NCI-H345 treated with DMSO at 0.1 percent for 48 hours (cell line): ENCODE measurements around the gene DENND2A.
"Not testable (repeated sequence)": the region's sequence is repeated elsewhere in the genome, so short reads cannot be mapped to it uniquely, and the experiment has no call there.

Source experiments
- DNase-seq: peaks from one replicate; lab custom pipeline; 2025; ENCODE audit not compliant: unreplicated experiment; lab: John Stamatoyannopoulos, UW

The DENND2A gene

DNA sequence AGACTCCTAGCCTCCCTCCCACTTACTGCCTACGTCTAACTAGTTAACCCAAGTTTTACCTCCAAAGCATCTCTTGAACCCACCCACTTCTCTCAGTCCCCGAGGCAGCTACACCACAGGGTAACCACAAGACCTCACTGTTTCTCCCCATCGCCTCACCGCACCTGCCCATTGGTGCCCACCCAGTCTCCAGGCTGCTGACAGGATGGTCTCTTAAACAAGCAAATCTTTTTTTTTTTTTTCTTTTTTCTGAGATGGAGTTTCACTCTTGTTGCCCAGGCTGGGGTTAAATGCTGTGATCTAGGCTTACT, 47.0 kb downstream of the DENND2A start:
- DNase-seq, result no peak

DNA sequence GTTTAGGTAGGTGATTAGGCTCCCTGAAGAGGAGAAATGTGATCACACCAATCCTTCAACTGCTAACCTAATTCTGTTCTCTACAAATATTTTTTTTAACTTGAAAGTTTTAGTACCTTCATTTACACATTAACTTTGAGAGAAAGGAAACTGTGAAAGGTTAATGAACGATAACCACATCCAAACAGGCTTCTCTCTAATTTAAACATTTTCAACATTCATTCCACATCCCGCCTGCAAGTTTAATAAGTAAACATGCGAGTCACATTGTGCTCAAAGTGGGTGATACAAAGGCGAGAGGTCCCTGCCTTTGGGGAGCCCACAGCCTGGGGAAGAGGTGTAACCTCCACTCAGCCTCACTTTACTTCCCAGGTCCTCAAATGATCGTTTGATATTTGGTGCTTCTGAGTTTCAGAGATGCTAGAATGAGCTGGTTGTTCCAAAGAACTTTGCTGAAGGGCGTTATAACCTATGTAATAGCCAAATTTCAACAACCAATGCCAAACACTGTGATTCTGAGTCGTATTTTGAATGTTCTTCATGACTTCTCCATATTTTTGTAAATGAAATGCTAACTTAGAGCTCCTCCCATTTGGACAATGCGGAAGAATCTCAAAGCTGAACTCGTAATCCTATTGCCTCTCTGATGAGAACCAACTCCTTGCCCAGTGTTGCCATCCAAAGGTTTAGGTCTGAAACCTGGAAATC, 47.5 kb downstream of the DENND2A start:
- no peak for DNase-seq

DNA sequence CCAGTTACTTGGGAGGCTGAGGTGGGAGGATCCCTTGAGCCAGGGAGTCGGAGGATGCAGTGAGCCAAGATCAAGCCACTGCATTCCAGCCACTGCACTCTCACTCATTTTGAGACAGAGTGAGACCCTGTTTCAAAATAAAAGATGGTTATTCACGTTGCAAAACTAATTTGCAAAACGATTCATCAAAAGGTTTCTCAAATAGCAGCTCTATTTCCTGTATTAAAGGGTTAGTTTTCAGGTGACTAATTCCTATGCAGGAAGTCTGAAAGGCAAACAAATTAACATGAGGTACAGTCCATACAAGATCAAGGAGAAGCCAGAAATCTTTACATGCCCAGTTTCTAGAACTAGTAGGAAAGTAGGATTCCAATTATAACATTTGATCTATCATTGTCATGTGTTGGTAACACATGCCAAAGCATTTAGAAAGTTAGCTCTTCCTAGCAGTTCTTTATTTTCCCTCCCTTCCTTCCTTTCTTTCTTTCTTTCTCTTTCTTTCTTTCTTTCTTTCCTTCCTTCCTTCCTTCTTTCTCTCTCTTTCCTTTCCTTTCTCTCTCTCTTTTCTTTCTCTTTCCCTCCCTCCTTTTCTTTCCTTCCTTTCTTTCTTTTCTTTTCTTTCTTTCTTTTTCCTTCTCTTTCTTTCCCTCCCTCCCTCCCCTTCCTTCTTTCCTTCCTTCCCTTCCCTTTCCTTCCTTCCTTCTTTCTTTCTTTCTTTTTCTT, 49.3 kb downstream of the DENND2A start:
- DNase-seq, result no peak

DNA sequence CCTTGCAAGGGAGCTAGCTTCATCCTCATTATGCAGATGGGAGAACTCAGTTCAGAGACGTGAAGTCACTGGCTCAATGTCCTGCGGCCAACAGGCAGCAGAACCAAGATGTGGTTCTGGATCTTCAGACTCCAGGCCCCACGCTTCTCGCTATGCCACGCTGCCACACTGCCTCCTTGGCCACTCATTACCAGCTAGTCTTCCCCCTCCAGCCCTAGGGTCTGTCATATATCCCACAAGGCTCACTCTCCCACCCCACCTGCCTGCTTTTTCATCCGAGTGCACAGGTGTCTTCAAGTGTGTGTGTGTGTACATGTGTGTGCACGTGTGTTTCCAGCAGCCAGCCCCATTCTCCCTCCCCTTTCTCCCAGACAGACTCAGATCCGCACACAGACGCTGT, 53.4 kb downstream of the DENND2A start:
- no peak for DNase-seq

DNA sequence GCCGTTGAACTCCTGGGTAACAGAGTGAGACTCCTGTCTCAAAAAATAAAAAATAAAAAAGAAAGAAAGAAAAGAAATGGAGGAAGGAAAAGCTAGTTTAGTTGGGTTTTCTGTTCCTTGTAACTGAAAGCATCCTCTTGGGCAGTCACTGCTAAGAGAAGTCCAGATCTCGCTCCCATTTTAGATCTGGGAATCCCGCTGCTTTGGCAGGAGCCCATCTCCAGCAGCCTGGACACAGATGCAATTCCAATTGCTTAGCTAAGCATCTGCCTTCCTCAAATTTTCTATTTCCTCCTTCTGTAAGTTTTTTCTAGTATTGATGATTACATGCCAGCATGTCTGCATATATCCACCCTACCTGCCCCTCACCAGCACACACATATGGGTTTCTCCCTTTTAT, 54.1 kb downstream of the DENND2A start:
- DNase-seq, result no peak

DNA sequence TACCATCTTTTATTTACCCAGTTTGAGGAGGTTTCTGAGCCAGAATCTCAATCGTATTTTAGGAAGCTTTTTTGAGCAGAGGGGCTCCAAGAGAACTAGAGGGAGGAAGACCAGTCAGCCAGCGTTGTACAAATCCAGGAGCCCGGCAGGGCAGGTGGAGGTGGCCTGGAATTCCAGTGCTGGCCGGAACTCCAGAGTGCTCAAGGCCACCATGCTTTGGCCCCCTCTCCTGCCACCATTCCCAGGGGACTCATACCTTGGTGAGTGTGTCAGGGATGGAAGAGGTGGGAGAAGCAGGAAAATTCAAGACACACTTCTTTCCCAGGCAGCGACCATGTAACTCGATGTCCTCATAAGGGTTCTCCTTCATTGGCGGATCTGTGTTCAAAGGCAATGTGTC, 55.3 kb downstream of the DENND2A start:
- no peak for DNase-seq

DNA sequence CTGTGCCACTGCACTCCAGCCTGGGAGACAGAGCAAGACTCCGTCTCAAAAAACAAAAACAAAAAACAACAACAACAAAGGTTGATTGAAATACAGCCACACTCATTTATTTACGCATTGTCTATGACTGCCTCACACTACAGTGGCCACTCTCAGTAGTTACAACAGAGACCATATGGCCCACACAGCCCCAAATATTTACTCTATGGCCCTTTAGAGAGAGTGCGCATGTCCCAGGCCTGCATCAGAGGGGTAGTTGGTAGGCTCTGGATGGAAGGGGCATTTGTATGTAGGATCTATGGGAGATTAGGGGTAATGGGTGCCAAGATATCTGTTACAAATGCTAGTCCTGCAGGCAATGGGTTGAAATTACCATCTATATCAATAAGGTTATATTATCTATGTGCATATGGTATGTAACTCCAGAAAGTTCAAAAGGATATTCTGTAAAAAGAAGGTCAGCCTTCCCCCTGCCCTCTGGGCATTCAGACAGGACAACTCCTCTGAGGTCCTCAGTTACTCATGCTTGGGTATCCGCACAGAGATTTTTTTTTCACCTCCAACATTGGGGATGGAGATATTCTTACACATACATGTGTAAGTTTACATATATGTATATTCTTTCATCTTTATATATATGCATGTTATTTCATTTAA, 56.3 kb downstream of the DENND2A start:
- no peak for DNase-seq

DNA sequence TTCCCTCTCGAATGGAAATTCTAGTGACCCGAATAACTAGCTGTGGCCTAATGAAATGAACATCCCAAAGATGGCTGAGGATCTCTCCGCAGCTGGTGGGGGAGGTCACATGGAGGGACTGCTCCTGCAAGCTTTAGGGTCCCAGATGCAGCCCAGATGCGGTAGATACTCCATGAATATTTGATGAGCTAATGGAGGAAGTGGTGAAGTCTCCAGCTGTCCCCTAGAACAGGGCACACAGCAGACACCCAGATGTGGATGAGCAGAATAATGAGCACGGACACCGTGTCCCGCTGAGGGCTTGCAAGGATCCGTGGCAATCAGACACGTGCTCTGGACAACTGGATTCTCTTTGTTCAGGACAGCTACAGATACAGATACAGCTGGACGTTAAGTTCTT, 59.2 kb downstream of the DENND2A start:
- DNase-seq, result no peak

DNA sequence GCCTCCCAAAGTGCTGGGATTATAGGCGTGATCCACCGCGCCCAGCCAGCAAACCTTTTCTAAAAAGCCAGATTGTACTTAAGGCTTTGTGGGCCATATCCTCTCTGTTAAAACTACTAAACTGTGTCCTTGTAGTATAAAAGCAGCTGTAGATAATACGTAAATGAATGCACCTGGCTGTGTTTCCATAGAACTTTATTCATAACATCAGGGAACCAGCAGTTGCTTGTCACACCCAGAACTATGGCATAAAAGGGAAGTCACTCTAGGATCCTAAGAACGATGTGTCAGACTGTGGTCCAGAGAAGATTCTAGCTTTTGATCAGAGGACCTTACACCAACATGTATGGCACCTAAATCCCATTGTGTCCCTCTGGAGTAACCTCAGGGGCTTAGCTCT, 63.0 kb downstream of the DENND2A start:
- DNase-seq, result no peak

DNA sequence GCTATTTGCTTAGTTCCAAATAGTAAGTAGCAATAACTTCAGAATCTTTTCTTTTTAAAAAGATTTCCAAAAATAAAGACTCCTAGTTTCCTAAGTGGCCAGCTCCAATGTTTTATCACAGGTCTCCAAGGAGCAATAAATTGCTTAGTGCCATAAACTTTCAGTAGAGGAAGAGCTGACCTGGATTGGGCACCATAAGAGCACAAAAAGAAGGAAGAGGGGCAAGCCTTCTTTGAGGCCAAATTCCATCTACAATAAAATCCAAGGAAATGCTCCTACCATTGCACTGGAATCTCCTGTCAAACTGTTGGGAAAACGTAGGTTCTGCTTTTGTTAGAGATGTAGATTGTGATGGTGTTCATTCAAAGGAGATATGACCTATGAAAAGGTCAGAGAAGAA, 64.0 kb downstream of the DENND2A start:
- DNase-seq, result no peak

DNA sequence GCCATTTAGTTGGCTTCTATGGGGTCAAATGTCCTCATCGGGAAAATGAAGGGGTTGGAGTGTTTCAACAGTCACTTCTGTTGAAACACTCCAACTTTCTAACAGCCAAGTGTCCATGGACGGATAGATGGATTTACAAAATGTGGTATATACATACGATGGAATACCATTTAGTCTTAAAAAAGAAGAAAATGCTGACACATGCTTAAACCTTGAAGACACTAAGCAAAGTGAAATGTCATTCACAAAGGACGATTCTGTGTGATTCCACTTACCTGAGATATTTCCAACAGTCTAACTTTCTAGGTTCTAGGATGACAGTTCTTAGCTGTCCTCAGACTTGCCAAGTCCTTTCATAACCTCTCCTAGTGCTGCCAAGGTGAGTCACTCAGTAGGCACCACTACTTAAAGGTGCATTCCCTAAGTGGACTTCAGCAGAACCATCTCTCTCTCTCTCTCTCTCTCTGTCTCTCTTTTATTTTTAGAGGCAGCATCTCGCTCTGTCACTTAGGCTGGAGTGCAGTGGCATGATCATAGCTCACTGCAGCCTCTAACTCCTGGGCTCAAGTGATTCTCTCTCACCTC, 69.0 kb downstream of the DENND2A start:
- no peak for DNase-seq

DNA sequence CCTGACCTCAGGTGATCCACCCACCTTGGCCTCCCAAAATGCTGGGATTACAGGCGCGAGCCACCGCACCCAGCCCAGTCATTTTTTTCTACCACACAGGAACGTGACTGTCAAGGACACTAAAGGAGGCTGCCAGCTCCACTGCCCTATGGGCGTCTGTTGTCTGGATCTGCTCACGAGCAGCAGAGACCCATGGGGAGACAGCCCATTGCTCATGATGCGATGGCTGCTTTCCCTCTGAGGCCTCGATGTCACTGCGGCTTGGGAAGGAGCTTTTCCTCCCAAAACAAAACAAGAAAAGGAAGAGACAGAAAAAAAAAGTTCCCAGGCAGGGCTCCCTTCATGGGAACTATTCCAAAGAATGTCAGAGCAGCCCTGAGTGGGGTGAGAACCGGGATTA, 70.5 kb downstream of the DENND2A start:
- DNase-seq, result no peak

DNA sequence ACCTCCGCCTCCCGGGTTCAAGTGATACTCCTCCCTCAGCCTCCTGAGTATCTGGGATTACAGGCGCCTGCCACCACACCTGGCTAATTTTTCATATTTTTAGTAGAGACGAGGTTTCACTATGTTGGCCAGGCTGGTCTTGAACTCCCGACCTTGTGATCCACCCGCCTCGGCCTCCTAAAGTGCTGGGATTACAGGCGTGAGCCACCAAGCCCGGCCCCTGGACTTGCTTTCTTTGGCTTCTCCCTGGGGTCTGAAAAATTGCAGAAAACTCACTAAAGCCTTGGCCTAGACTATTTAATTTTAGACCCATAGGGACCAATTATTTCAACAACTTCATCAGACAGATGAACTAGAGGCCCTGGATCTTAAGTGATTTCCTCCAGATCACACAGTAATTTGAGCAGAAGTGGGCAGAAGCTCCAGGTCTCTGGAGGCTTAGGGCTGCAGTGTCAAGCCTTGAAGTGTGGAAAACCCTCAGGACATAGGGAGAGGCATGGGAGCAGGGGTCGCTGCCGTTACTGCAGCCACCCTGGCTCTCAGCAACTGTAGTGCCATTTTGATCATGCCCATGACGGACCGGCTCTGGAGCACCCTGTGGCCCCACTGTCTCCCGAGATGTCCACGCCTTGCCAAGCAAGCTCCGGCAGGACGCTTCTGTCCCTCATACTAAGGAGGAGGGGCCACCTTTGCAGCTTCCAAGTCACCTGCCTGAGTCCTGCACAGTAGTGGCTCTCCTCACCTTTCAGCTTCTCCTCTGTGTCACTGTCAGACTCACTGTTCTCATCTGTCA, 72.4 kb downstream of the DENND2A start:
- DNase-seq, result no peak

DNA sequence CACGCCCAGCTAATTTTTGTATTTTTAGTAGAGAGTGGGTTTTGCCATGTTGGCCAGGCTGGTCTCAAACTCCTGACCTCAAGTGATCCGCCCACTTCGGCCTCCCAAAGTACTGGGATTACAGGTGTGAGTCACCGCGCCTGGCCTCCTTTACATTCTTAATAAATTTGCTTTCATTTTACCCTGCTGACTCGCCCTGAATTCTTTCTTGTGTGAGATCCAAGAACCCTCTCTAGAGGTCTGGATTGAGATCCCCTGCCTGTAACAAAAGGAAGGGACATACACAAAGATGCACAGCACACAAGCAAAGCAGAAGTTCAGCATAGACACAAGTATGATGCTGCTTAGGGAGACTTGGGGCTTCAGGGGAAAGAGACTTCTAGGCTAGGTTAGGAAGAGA, 74.4 kb downstream of the DENND2A start:
- not testable (repeated sequence) for DNase-seq

DNA sequence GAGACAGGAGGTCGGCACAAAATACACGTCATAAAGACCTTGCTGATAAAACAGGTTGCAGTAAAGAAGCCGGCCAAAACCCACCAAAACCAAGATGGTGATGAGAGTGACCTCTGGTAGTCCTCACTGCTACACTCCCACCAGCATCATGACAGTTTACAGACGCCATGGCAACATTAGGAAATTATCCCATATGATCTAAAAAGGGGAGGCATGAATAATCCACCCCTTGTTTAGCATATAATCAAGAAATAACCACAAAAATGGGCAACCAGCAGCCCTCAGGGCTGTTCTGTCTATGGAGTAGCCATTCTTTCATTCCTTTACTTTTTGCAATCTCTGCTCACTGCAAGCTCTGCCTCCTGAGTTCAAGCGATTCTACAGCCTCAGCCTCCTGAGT, 74.9 kb downstream of the DENND2A start:
- not testable (repeated sequence) for DNase-seq

DNA sequence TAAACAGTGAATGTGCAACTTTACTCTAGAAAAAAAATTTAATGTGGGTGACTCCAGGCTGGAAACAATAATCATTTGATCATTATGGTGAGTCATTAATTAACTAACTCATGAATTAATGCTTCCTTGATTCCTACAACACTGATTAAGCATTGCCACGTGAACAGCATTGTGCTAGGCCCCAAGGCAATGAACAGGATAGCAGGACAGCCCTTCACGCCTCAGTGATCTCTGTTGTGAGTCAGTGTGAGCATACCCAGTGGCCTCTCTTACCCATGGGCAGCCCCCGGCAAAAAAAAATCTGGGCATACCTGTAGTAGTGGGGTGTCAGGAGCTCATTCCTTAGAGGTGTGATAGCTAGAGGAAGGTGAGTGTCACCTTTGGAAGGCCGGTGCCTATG, 76.0 kb downstream of the DENND2A start:
- no peak for DNase-seq

DNA sequence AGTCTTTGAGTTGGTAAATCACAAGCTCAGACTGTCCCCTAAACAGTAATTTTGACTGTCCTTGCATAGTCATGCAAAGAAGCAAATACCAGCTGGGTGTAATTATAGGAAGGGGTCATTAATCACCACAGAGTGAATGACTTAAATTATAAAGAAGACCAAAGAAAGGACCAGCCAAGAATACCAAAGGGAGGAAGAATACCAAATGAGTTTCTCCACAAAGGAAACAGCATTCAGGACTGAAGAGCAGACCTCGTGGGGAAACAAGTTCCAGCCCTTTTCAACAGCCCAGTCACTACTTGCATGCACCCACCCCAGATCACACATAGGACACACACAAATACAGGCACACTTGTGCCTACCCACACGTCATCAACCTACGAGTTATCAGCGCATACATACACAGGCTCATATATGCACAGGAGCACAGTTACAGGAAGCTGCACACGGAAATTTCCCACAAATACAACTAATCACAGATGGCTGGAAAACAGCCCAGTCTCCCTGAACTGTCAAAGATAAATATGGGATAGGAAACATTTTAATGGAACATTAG, 77.6 kb downstream of the DENND2A start:
- no peak for DNase-seq

DNA sequence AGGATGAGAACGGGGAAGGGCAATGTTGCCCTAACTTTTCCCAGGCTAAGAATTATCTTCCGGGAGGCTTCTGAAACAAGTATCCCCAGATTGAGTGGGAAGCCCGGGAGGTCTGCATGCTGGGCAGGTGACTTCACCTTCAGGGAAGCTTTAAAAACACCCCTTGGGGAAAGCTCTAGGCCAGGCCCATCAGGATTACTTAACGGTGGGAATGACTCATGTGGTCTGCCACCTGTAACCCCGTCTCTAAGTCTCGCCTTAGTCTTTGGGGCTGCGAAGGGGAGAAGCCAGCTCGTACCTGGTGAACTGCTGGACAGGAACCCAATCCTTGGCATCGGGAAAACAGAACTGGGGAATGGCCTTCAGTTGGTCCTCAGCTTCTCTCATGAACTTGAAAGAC, 81.2 kb downstream of the DENND2A start:
- DNase-seq, result no peak

DNA sequence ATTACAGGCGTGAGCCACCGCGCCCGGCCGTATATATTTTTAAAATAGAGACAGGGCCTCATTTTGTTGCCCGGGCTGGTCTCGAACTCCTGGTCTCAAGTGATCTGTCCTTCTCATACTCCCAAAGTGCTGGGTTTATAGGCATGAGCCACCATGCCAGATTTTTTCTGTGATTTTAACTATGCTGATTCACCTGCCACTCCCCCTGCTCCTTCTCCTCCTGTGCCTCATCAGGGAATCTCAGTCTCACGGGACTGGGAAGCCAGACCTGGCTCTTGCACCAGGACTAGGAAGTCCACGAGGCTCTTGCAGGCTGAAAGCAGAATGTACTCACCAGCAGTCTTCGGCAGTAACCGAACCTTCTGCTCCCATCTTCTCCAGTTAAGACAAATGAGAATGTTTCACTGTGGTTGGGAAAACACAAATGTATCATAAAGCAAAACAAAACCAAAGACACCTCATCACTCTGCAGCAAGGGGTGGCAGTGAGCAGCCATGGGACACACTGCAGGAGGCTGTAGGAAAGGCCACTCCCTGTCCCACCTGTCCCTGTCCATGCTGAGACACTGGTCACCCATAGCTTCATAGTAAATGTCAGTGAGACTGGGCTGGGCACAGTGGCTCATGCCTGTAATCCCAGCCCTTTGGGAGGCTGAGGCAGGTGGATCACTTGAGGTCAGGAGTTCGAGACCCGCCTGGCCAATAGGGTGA, 82.6 kb downstream of the DENND2A start:
- DNase-seq, result no peak

DNA sequence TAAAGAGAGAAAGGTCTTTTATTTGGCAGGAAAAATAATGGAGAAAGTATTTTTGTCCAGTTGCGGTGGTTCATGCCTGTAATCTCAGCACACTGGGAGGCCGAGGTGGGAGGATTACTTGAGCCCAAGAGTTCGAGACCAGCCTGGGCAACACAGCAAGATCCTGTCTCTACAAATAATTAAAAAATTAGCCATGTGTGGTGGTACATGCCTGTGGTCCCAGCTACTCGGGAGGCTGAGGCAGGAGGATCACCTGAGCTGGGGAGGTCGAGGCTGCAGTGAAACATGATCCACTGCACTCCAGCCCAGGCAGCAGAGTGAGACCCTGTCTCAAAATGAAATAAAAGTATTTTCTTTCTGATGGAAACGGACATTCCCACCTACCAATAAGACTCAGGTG, 83.5 kb downstream of the DENND2A start:
- no peak for DNase-seq
